ENCODE data around the gene CABYR. TPM values are rescaled to one million over a fixed set of nuclear protein-coding genes. Genes with fewer than 3 reads are reported as not detected.

Gene CABYR, protein sequence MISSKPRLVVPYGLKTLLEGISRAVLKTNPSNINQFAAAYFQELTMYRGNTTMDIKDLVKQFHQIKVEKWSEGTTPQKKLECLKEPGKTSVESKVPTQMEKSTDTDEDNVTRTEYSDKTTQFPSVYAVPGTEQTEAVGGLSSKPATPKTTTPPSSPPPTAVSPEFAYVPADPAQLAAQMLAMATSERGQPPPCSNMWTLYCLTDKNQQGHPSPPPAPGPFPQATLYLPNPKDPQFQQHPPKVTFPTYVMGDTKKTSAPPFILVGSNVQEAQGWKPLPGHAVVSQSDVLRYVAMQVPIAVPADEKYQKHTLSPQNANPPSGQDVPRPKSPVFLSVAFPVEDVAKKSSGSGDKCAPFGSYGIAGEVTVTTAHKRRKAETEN
- polyA plus RNA-seq (2013, experiment 1 of 2): 19.3 TPM
- polyA plus RNA-seq (2013, experiment 2 of 2): 19.3 TPM

GRCh38 chr18:24138789-24139616, at the start of gene CABYR:
TSS of gene CABYR (plus strand) at chr18:24139062. CDS start at chr18:24143115, 4,053 bp downstream.
- no peaks in the 10 kb centered on the region for H3K36me3 ChIP-seq (replicated peaks in 1 of 2; ENCODE audit: control insufficient read depth in 2 of 2, insufficient read depth in 2 of 2, low read length in 2 of 2)
- no peaks in the 10 kb centered on the region for H3K27me3 ChIP-seq (ENCODE audit: control insufficient read depth in 3 of 3, insufficient read depth in 3 of 3, low read depth in 1 of 3, low read length in 3 of 3)
- peak within 1 kb of the TSS; percentile 75 for H3K4me2 ChIP-seq (ENCODE audit: insufficient read depth, low read length, poor library complexity, severe bottlenecking)
- peak within 1 kb of the TSS; percentile 54 for H3K27ac ChIP-seq (replicated peaks; ENCODE audit: low read length)
- H3K4ac ChIP-seq (ENCODE audit: low read length): peak within 1 kb of the TSS; percentile 13
- H3K79me1 ChIP-seq (ENCODE audit: low read depth, low read length): no peaks in the 10 kb centered on the region
- H4K91ac ChIP-seq (ENCODE audit: low read depth, low read length, poor library complexity): no peak within 1 kb of the TSS
- H3K9me3 ChIP-seq (replicated peaks in 1 of 2; ENCODE audit: control insufficient read depth in 2 of 2, insufficient read depth in 1 of 2, low read depth in 1 of 2, low read length in 2 of 2): peaks cover 0 to 4% of the 10 kb centered on the region in 2 donors
- H3K4me1 ChIP-seq (ENCODE audit: control insufficient read depth in 2 of 2, insufficient read depth in 1 of 2, low read depth in 1 of 2, low read length in 2 of 2): peaks cover 0 to 4% of the 10 kb centered on the region in 2 donors
- no peak within 1 kb of the TSS for H2BK12ac ChIP-seq (ENCODE audit: low read length)
- H4K8ac ChIP-seq (ENCODE audit: low read depth, low read length): no peak within 1 kb of the TSS
- peak within 1 kb of the TSS; percentile 85 for H3K9ac ChIP-seq (ENCODE audit: low read depth, low read length, poor library complexity)
- H3K18ac ChIP-seq (ENCODE audit: low read length): peak within 1 kb of the TSS; percentile 97
- peak; percentile 79 for DNase-seq (ENCODE audit: low spot score)
- WGBS, 2 donors (ENCODE audit: extremely low coverage in 2 of 2, insufficient read length in 2 of 2, insufficient replicate concordance in 1 of 2): no CpG with 5 or more reads among the region's 63 CpGs
- H2AK5ac ChIP-seq (ENCODE audit: low read depth, low read length): peak within 1 kb of the TSS; percentile 78
- peak within 1 kb of the TSS; percentile 99 for H3K23ac ChIP-seq (ENCODE audit: low read depth, low read length, poor library complexity)
- peak within 1 kb of the TSS; percentile 14 for H2BK5ac ChIP-seq (ENCODE audit: low read length)
- H3K14ac ChIP-seq (ENCODE audit: low read length): no peak within 1 kb of the TSS
- H2BK120ac ChIP-seq (ENCODE audit: low read depth, low read length): peak within 1 kb of the TSS; percentile 47
- H2BK15ac ChIP-seq (ENCODE audit: low read length): no peak within 1 kb of the TSS
- peak within 1 kb of the TSS in 1 of 2 donors; percentile 81 for H3K4me3 ChIP-seq (ENCODE audit: low read length in 2 of 2)
- H2AFZ ChIP-seq (ENCODE audit: low read length): no peak within 1 kb of the TSS

- Histone ChIP-seq H3K4me1 (ENCODE audit: control insufficient read depth in 2 of 2, insufficient read depth in 1 of 2, low read depth in 1 of 2, low read length in 2 of 2) (peaks cover 0 to 2% of the 10 kb centered on the region in 2 donors), H2BK5ac (ENCODE audit: low read length) (no peak overlapping the region), H4K8ac (ENCODE audit: low read depth, low read length) (no peak overlapping the region), H2BK12ac (ENCODE audit: low read length) (no peak overlapping the region), H3K23ac (ENCODE audit: low read depth, low read length, poor library complexity) (no peak overlapping the region), H3K4me3 (ENCODE audit: low read length in 2 of 2) (no peak overlapping the region), H3K36me3 (replicated peaks in 1 of 2; ENCODE audit: control insufficient read depth in 2 of 2, insufficient read depth in 2 of 2, low read length in 2 of 2) (peaks cover 4 to 13% of the 10 kb centered on the region in 2 donors), H3K18ac (ENCODE audit: low read length) (no peak overlapping the region), H3K14ac (ENCODE audit: low read length) (no peak overlapping the region), H3K27ac (replicated peaks; ENCODE audit: low read length) (no peak overlapping the region), H3K9me3 (replicated peaks in 1 of 2; ENCODE audit: control insufficient read depth in 2 of 2, insufficient read depth in 1 of 2, low read depth in 1 of 2, low read length in 2 of 2) (no peaks in the 10 kb centered on the region), H3K27me3 (ENCODE audit: control insufficient read depth in 3 of 3, insufficient read depth in 3 of 3, low read depth in 1 of 3, low read length in 3 of 3) (no peaks in the 10 kb centered on the region), H3K79me1 (ENCODE audit: low read depth, low read length) (no peaks in the 10 kb centered on the region), H2AFZ (ENCODE audit: low read length) (no peak overlapping the region), H3K4me2 (ENCODE audit: insufficient read depth, low read length, poor library complexity, severe bottlenecking) (no peak overlapping the region), H2BK120ac (ENCODE audit: low read depth, low read length) (no peak overlapping the region), H4K91ac (ENCODE audit: low read depth, low read length, poor library complexity) (no peak overlapping the region), H3K4ac (ENCODE audit: low read length) (no peak overlapping the region), H3K9ac (ENCODE audit: low read depth, low read length, poor library complexity) (no peak overlapping the region), H2AK5ac (ENCODE audit: low read depth, low read length) (no peak overlapping the region), H2BK15ac (ENCODE audit: low read length) (no peak overlapping the region)
- no CpG with 5 or more reads among the region's 4 CpGs for WGBS, 2 donors (ENCODE audit: extremely low coverage in 2 of 2, insufficient read length in 2 of 2, insufficient replicate concordance in 1 of 2)
- DNase-seq (ENCODE audit: low spot score): no peak
Observed at GRCh38 chr18:24089076-24089475, 49.8 kb upstream of the CABYR start.

- no peak overlapping the region for H4K91ac ChIP-seq (ENCODE audit: low read depth, low read length, poor library complexity)
- no peak overlapping the region for H3K9ac ChIP-seq (ENCODE audit: low read depth, low read length, poor library complexity)
- H2AK5ac ChIP-seq (ENCODE audit: low read depth, low read length): no peak overlapping the region
- no peaks in the 10 kb centered on the region for H3K27me3 ChIP-seq (ENCODE audit: control insufficient read depth in 3 of 3, insufficient read depth in 3 of 3, low read depth in 1 of 3, low read length in 3 of 3)
- H3K4me1 ChIP-seq (ENCODE audit: control insufficient read depth in 2 of 2, insufficient read depth in 1 of 2, low read depth in 1 of 2, low read length in 2 of 2): peaks cover 0 to 2% of the 10 kb centered on the region in 2 donors
- H3K4me2 ChIP-seq (ENCODE audit: insufficient read depth, low read length, poor library complexity, severe bottlenecking): no peak overlapping the region
- H3K36me3 ChIP-seq (replicated peaks in 1 of 2; ENCODE audit: control insufficient read depth in 2 of 2, insufficient read depth in 2 of 2, low read length in 2 of 2): peaks cover 4 to 14% of the 10 kb centered on the region in 2 donors
- no peak overlapping the region for H2BK15ac ChIP-seq (ENCODE audit: low read length)
- no peaks in the 10 kb centered on the region for H3K9me3 ChIP-seq (replicated peaks in 1 of 2; ENCODE audit: control insufficient read depth in 2 of 2, insufficient read depth in 1 of 2, low read depth in 1 of 2, low read length in 2 of 2)
- no CpG with 5 or more reads among the region's 4 CpGs for WGBS, 2 donors (ENCODE audit: extremely low coverage in 2 of 2, insufficient read length in 2 of 2, insufficient replicate concordance in 1 of 2)
- no peak overlapping the region for H3K14ac ChIP-seq (ENCODE audit: low read length)
- H2BK5ac ChIP-seq (ENCODE audit: low read length): no peak overlapping the region
- no peak overlapping the region for H3K27ac ChIP-seq (replicated peaks; ENCODE audit: low read length)
- H3K4me3 ChIP-seq (ENCODE audit: low read length in 2 of 2): no peak overlapping the region
- H2BK120ac ChIP-seq (ENCODE audit: low read depth, low read length): no peak overlapping the region
- H2BK12ac ChIP-seq (ENCODE audit: low read length): no peak overlapping the region
- H4K8ac ChIP-seq (ENCODE audit: low read depth, low read length): no peak overlapping the region
- no peak overlapping the region for H2AFZ ChIP-seq (ENCODE audit: low read length)
- H3K79me1 ChIP-seq (ENCODE audit: low read depth, low read length): no peaks in the 10 kb centered on the region
- no peak overlapping the region for H3K23ac ChIP-seq (ENCODE audit: low read depth, low read length, poor library complexity)
- DNase-seq (ENCODE audit: low spot score): no peak
- no peak overlapping the region for H3K4ac ChIP-seq (ENCODE audit: low read length)
- H3K18ac ChIP-seq (ENCODE audit: low read length): no peak overlapping the region
Observed at GRCh38 chr18:24089515-24090337, 49.1 kb upstream of the CABYR start.

Data from neuronal stem cell (in vitro differentiated cells).